ENCODE results near the gene KCNMA1. TPM values are rescaled to one million over a fixed set of nuclear protein-coding genes. Genes with fewer than 3 reads are reported as not detected.
"Not testable (repeated sequence)": the region's sequence is repeated elsewhere in the genome, so short reads cannot be mapped to it uniquely, and the experiment has no call there.

The KCNMA1 gene
- total RNA-seq, 1 donor from 2014 or later = 30.1 TPM

- H3K27me3 Mint-ChIP-seq = no peaks in the 10 kb centered on the region
- TF ChIP-seq CTCF (conservative IDR thresholded peaks at IDR 0.05) = no peak
- H3K4me3 Mint-ChIP-seq = no peak overlapping the region
- no peaks in the 10 kb centered on the region for H3K9me3 Mint-ChIP-seq
- peak overlapping the region; percentile 17 for H3K27ac Mint-ChIP-seq
- H3K4me1 Mint-ChIP-seq (ENCODE audit: unreplicated experiment) = no peaks in the 10 kb centered on the region
- H3K36me3 Mint-ChIP-seq = no peaks in the 10 kb centered on the region
- DNase-seq (ENCODE audit: extremely low spot score, unreplicated experiment) = no peak
These were observed 62.2 kb downstream of the KCNMA1 start for GRCh38 chr10:77575271-77576006.

DNA sequence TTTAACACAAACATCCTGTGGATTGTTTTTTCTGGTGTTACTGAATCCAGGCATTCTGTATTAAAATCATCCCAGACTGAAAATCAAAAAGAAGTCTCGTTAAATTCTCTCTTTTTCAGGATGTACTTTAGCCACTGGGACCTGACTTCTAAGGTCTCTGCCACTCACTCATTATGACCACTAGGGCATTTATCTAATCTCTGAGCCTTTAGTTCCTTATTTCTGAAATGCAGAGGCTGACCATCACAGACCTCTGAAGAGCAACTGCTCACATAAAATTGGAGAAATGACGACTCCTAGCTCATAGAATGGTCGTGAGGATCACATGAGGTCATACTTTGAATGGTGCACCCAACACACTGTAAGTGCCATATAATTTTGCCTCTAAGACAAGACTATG, 63.2 kb downstream of the KCNMA1 start:
- TF ChIP-seq CTCF (conservative IDR thresholded peaks at IDR 0.05) = peak; percentile 47
- Mint-ChIP-seq H3K9me3 (no peaks in the 10 kb centered on the region), H3K36me3 (no peaks in the 10 kb centered on the region), H3K27me3 (no peaks in the 10 kb centered on the region), H3K4me1 (ENCODE audit: unreplicated experiment) (no peaks in the 10 kb centered on the region), H3K27ac (no peak overlapping the region), H3K4me3 (no peak overlapping the region)
- no peak for DNase-seq (ENCODE audit: extremely low spot score, unreplicated experiment)

- not testable (repeated sequence) for H3K27me3 Mint-ChIP-seq; H3K4me1 Mint-ChIP-seq (ENCODE audit: unreplicated experiment); H3K27ac Mint-ChIP-seq; DNase-seq (ENCODE audit: extremely low spot score, unreplicated experiment); H3K9me3 Mint-ChIP-seq; H3K4me3 Mint-ChIP-seq; H3K36me3 Mint-ChIP-seq
These were observed 65.1 kb downstream of the KCNMA1 start for GRCh38 chr10:77572520-77572919.

GRCh38 chr10:77571490-77571889, 66.1 kb downstream of the KCNMA1 start:
- TF ChIP-seq CTCF (conservative IDR thresholded peaks at IDR 0.05) = no peak
- Mint-ChIP-seq H3K27ac (no peak overlapping the region), H3K9me3 (no peaks in the 10 kb centered on the region), H3K36me3 (no peaks in the 10 kb centered on the region), H3K4me1 (ENCODE audit: unreplicated experiment) (no peaks in the 10 kb centered on the region), H3K4me3 (no peak overlapping the region), H3K27me3 (peaks cover 4% of the 10 kb centered on the region)
- no peak for DNase-seq (ENCODE audit: extremely low spot score, unreplicated experiment)

- Mint-ChIP-seq H3K27me3 (peaks cover 20% of the 10 kb centered on the region), H3K9me3 (no peaks in the 10 kb centered on the region), H3K36me3 (no peaks in the 10 kb centered on the region), H3K27ac (no peak overlapping the region), H3K4me1 (ENCODE audit: unreplicated experiment) (peaks cover 14% of the 10 kb centered on the region), H3K4me3 (no peak overlapping the region)
- no peak for TF ChIP-seq CTCF (conservative IDR thresholded peaks at IDR 0.05)
- no peak for DNase-seq (ENCODE audit: extremely low spot score, unreplicated experiment)
These were observed 70.6 kb downstream of the KCNMA1 start for GRCh38 chr10:77566914-77567566.

GRCh38 chr10:77566236-77566635, 71.4 kb downstream of the KCNMA1 start:
- no peak for DNase-seq (ENCODE audit: extremely low spot score, unreplicated experiment)
- Mint-ChIP-seq H3K9me3 (no peaks in the 10 kb centered on the region), H3K36me3 (no peaks in the 10 kb centered on the region), H3K4me1 (ENCODE audit: unreplicated experiment) (peaks cover 14% of the 10 kb centered on the region), H3K27me3 (peaks cover 20% of the 10 kb centered on the region), H3K4me3 (no peak overlapping the region), H3K27ac (peak overlapping the region; percentile 9)
- no peak for TF ChIP-seq CTCF (conservative IDR thresholded peaks at IDR 0.05)
